A549 (cell line): ENCODE measurements around the gene GPSM1.

Source experiments
- BHLHE40 ChIP-seq: IDR thresholded peaks from 2 replicates; pipeline ENCODE4 v1.6.1; 2012; ENCODE audit warnings: low read depth, low read length, inconsistent platforms
- EP300 ChIP-seq, 2 experiments: fragments of >200 bp; sonication (Bioruptor Twin); formaldehyde crosslinking; IDR thresholded peaks; 2 replicates in 1 of 2; 3 replicates in 1 of 2; pipeline ENCODE4 v1.6.1; 2016 to 2017
- TF ChIP-seq, protein P1 (sequence below): fragments of >200 bp; sonication (Bioruptor Twin); formaldehyde crosslinking; IDR thresholded peaks from 3 replicates; pipeline ENCODE4 v1.5.1; 2016
- TF ChIP-seq, protein P2 (sequence below): IDR thresholded peaks from 2 replicates; pipeline ENCODE4 v1.6.1; 2012

GRCh38 chr9:136385015-136385414 lies 57.7 kb downstream of the GPSM1 start:
- TF ChIP-seq, protein P1, sequence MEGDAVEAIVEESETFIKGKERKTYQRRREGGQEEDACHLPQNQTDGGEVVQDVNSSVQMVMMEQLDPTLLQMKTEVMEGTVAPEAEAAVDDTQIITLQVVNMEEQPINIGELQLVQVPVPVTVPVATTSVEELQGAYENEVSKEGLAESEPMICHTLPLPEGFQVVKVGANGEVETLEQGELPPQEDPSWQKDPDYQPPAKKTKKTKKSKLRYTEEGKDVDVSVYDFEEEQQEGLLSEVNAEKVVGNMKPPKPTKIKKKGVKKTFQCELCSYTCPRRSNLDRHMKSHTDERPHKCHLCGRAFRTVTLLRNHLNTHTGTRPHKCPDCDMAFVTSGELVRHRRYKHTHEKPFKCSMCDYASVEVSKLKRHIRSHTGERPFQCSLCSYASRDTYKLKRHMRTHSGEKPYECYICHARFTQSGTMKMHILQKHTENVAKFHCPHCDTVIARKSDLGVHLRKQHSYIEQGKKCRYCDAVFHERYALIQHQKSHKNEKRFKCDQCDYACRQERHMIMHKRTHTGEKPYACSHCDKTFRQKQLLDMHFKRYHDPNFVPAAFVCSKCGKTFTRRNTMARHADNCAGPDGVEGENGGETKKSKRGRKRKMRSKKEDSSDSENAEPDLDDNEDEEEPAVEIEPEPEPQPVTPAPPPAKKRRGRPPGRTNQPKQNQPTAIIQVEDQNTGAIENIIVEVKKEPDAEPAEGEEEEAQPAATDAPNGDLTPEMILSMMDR, result no peak
- TF ChIP-seq EP300 (IDR thresholded peaks at IDR 0.05), result no peak
- TF ChIP-seq, protein P2, sequence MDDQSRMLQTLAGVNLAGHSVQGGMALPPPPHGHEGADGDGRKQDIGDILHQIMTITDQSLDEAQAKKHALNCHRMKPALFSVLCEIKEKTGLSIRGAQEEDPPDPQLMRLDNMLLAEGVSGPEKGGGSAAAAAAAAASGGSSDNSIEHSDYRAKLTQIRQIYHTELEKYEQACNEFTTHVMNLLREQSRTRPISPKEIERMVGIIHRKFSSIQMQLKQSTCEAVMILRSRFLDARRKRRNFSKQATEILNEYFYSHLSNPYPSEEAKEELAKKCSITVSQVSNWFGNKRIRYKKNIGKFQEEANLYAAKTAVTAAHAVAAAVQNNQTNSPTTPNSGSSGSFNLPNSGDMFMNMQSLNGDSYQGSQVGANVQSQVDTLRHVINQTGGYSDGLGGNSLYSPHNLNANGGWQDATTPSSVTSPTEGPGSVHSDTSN, result no peak
- no peak for TF ChIP-seq BHLHE40
